H1 (cell line): ENCODE measurements around the gene GYPC. TPM values are rescaled to one million over a fixed set of nuclear protein-coding genes. Genes with fewer than 3 reads are reported as not detected.
A peak's percentile ranks its signal among the peaks of the same experiment; 100 is the strongest.

ENCODE experiments used
- CTCF ChIA-PET: fragments of 300-600 bp; sonication (Branson Sonifier 250); formaldehyde crosslinking; loops from one replicate; lab custom pipeline; 2021; ENCODE audit not compliant: partially characterized antibody; lab: Charles Lee
- POLR2A ChIA-PET: fragments of 300-600 bp; sonication (Branson Sonifier 250); formaldehyde crosslinking; loops from one replicate; lab custom pipeline; 2021; ENCODE audit warnings: inconsistent platforms; ENCODE audit not compliant: partially characterized antibody; lab: Charles Lee
- DNase-seq, 2 experiments: peaks; one replicate each; pipeline versions ENCODE4 v3.0.0 to v3.0.0-alpha.2; 2010 to 2022; ENCODE audit warnings: low spot score in 2 of 2, low read depth in 1 of 2, mixed read lengths in 1 of 2
- FAIRE-seq: peaks from 2 replicates; lab custom pipeline; 2011; peaks lifted over from hg19 to GRCh38; lab: Jason Lieb, UNC
- H2AFZ ChIP-seq: 2 replicates; pipeline ENCODE4 v1.8.1; 2012; ENCODE audit warnings: low read length, inconsistent platforms
- H2AK5ac ChIP-seq: 2 replicates; pipeline ENCODE4 v1.6.1; 2013; ENCODE audit warnings: low read depth, low read length
- H2BK120ac ChIP-seq: replicated peaks from 2 replicates; pipeline ENCODE3; 2013; ENCODE audit warnings: low read depth, low read length, inconsistent platforms
- H2BK12ac ChIP-seq: 2 replicates; pipeline ENCODE4 v1.6.1; 2013; ENCODE audit warnings: low read depth, low read length
- H2BK15ac ChIP-seq: 2 replicates; pipeline ENCODE4 v1.6.1; 2013; ENCODE audit warnings: low read length
- H2BK20ac ChIP-seq: 2 replicates; pipeline ENCODE4 v1.6.1; 2013; ENCODE audit warnings: low read length
- H2BK5ac ChIP-seq: 2 replicates; pipeline ENCODE4 v1.6.1; 2013; ENCODE audit warnings: low read depth, low read length
- H3K14ac ChIP-seq: 2 replicates; pipeline ENCODE4 v1.6.1; 2013; ENCODE audit warnings: inconsistent platforms; ENCODE audit not compliant: insufficient read length
- H3K18ac ChIP-seq: 2 replicates; pipeline ENCODE4 v1.6.1; 2013; ENCODE audit warnings: low read length; ENCODE audit errors: extremely low read depth
- H3K23ac ChIP-seq: 2 replicates; pipeline ENCODE4 v1.6.1; 2013; ENCODE audit warnings: inconsistent platforms; ENCODE audit not compliant: insufficient read length
- H3K23me2 ChIP-seq: 2 replicates; pipeline ENCODE4 v1.6.1; 2013; ENCODE audit warnings: low read depth, low read length
- H3K27ac ChIP-seq: 2 replicates; pipeline ENCODE4 v1.6.1; 2011; ENCODE audit warnings: low read depth, low read length, inconsistent platforms
- H3K27me3 ChIP-seq, 4 experiments: replicated peaks in 1 of 4; 1 replicate in 1 of 4; 2 replicates in 3 of 4; pipeline versions ENCODE4 v1.6.1 to v1.8.1; 2011 to 2013; ENCODE audit warnings: low read length in 3 of 4, mild to moderate bottlenecking in 3 of 4, inconsistent platforms in 2 of 4, mixed read lengths in 2 of 4, moderate library complexity in 1 of 4; ENCODE audit not compliant: control insufficient read depth in 3 of 4, insufficient read depth in 3 of 4; ENCODE audit errors: extremely low read depth in 1 of 4
- H3K36me3 ChIP-seq, 4 experiments: 2 replicates each; pipeline versions ENCODE4 v1.6.1 to v1.8.1; 2011 to 2013; ENCODE audit warnings: mild to moderate bottlenecking in 4 of 4, low read length in 3 of 4, moderate library complexity in 2 of 4, control low read depth in 1 of 4, inconsistent platforms in 1 of 4; ENCODE audit not compliant: insufficient read depth in 4 of 4, control insufficient read depth in 2 of 4
- H3K4ac ChIP-seq: replicated peaks from 2 replicates; pipeline ENCODE3; 2013; ENCODE audit warnings: low read length, low read depth, mixed read lengths, inconsistent platforms; ENCODE audit not compliant: insufficient read length
- H3K4me1 ChIP-seq, 4 experiments: replicated peaks in 1 of 4; 1 replicate in 1 of 4; 2 replicates in 3 of 4; pipeline versions ENCODE4 v1.6.1 to v1.8.1; 2011 to 2013; ENCODE audit warnings: low read length in 3 of 4, inconsistent platforms in 2 of 4, mixed read lengths in 1 of 4; ENCODE audit not compliant: insufficient read depth in 4 of 4, control insufficient read depth in 3 of 4
- H3K4me2 ChIP-seq, 2 experiments: 2 replicates each; pipeline versions ENCODE4 v1.6.1 to v1.8.1; 2011 to 2013; ENCODE audit warnings: low read depth in 2 of 2, low read length in 2 of 2, control low read depth in 1 of 2, inconsistent platforms in 1 of 2, mild to moderate bottlenecking in 1 of 2; ENCODE audit not compliant: insufficient read depth in 1 of 2
- H3K4me3 ChIP-seq, 4 experiments: fragments of 200-600, 300-600 bp in 1 of 4; sonication (generic), shearing (Covaris generic), sonication (Bioruptor Twin) in 1 of 4; 2 replicates each; pipeline versions ENCODE4 v1.5.1 to v1.8.1; 2011 to 2016; ENCODE audit warnings: low read length in 4 of 4, low read depth in 3 of 4, control low read depth in 2 of 4, inconsistent platforms in 2 of 4, mild to moderate bottlenecking in 2 of 4, mixed read lengths in 1 of 4, moderate library complexity in 1 of 4; ENCODE audit not compliant: insufficient read depth in 2 of 4; ENCODE audit errors: extremely low read depth in 1 of 4
- H3K56ac ChIP-seq: replicated peaks from 2 replicates; pipeline ENCODE3; 2013; ENCODE audit warnings: low read depth, mild to moderate bottlenecking, mixed read lengths, low read length, inconsistent platforms; ENCODE audit not compliant: insufficient read length
- H3K79me1 ChIP-seq: 2 replicates; pipeline ENCODE4 v1.6.1; 2013; ENCODE audit warnings: low read depth, low read length, control low read depth
- H3K79me2 ChIP-seq, 2 experiments: 2 replicates each; pipeline versions ENCODE4 v1.6.1 to v1.8.1; 2012 to 2013; ENCODE audit warnings: low read length in 2 of 2, mild to moderate bottlenecking in 2 of 2, inconsistent platforms in 1 of 2; ENCODE audit not compliant: insufficient read depth in 2 of 2, control insufficient read depth in 1 of 2
- H3K9ac ChIP-seq, 4 experiments: replicated peaks in 1 of 4; 1 replicate in 1 of 4; 2 replicates in 3 of 4; pipeline versions ENCODE4 v1.6.1 to v1.8.1; 2011 to 2013; ENCODE audit warnings: low read depth in 3 of 4, low read length in 3 of 4, control low read depth in 2 of 4, mild to moderate bottlenecking in 2 of 4, moderate library complexity in 2 of 4, inconsistent platforms in 1 of 4; ENCODE audit errors: extremely low read depth in 1 of 4
- H3K9me3 ChIP-seq, 2 experiments: 2 replicates each; pipeline versions ENCODE4 v1.6.1 to v1.8.1; 2012 to 2013; ENCODE audit warnings: mild to moderate bottlenecking in 2 of 2, moderate library complexity in 2 of 2, control low read depth in 1 of 2, inconsistent platforms in 1 of 2, low read depth in 1 of 2, low read length in 1 of 2, mixed read lengths in 1 of 2; ENCODE audit not compliant: insufficient read depth in 2 of 2
- H4K20me1 ChIP-seq, 2 experiments: replicated peaks in 1 of 2; 2 replicates each; pipeline versions ENCODE3 to v1.8.1; 2011 to 2013; ENCODE audit warnings: inconsistent platforms in 2 of 2, low read length in 2 of 2, mild to moderate bottlenecking in 1 of 2; ENCODE audit not compliant: insufficient read depth in 2 of 2, control insufficient read depth in 1 of 2
- H4K5ac ChIP-seq: 2 replicates; pipeline ENCODE4 v1.6.1; 2013; ENCODE audit warnings: low read length, low read depth, mixed read lengths, inconsistent platforms; ENCODE audit not compliant: insufficient read length
- H4K8ac ChIP-seq: 2 replicates; pipeline ENCODE4 v1.8.0; 2013; ENCODE audit warnings: mild to moderate bottlenecking, moderate library complexity, low read length, inconsistent platforms; ENCODE audit not compliant: insufficient read depth; ENCODE audit errors: extremely low read depth
- H4K91ac ChIP-seq: replicated peaks from 2 replicates; pipeline ENCODE3; 2013; ENCODE audit warnings: low read length, mixed read lengths, inconsistent platforms; ENCODE audit not compliant: insufficient read length
- BACH1 ChIP-seq: IDR thresholded peaks from 2 replicates; pipeline ENCODE4 v1.6.1; 2012; ENCODE audit warnings: low read length, improper control_type of control experiment
- CBX8 ChIP-seq: fragments of 300-800, 300-1000 bp; sonication (generic); IDR thresholded peaks from 2 replicates; pipeline ENCODE4 v1.7.1; 2016; ENCODE audit warnings: low read depth, low read length, borderline replicate concordance
- CEBPB ChIP-seq: IDR thresholded peaks from 2 replicates; pipeline ENCODE4 v1.6.1; 2012; ENCODE audit warnings: low read depth, low read length
- EP300 ChIP-seq, 2 experiments: IDR thresholded peaks; 1 replicate in 1 of 2; 2 replicates in 1 of 2; pipeline ENCODE4 v1.6.1; 2011 to 2012; ENCODE audit warnings: low read depth in 2 of 2, low read length in 2 of 2, mild to moderate bottlenecking in 2 of 2, borderline replicate concordance in 1 of 2, inconsistent platforms in 1 of 2, moderate library complexity in 1 of 2
- GABPA ChIP-seq: IDR thresholded peaks from 2 replicates; pipeline ENCODE4 v1.6.1; 2011; ENCODE audit warnings: mild to moderate bottlenecking, low read length, moderate library complexity, borderline replicate concordance; ENCODE audit not compliant: insufficient read depth
- JUND ChIP-seq: IDR thresholded peaks from 2 replicates; pipeline ENCODE4 v1.6.1; 2011; ENCODE audit warnings: mild to moderate bottlenecking, improper control_type of control experiment, low read length
- MAX ChIP-seq: IDR thresholded peaks from 2 replicates; pipeline ENCODE4 v1.6.1; 2012; ENCODE audit warnings: inconsistent platforms
- POLR2A ChIP-seq, 2 experiments: IDR thresholded peaks; 1 replicate in 1 of 2; 2 replicates in 1 of 2; pipeline ENCODE4 v1.6.1; 2011; ENCODE audit warnings: low read depth in 2 of 2, low read length in 2 of 2, mild to moderate bottlenecking in 2 of 2; ENCODE audit errors: control extremely low read depth in 1 of 2
- POLR2AphosphoS5 ChIP-seq: IDR thresholded peaks from 2 replicates; pipeline ENCODE4 v1.6.1; 2011; ENCODE audit warnings: low read depth, low read length
- RBBP5 ChIP-seq: IDR thresholded peaks from 2 replicates; pipeline ENCODE4 v1.7.1; 2012; ENCODE audit warnings: low read depth, mild to moderate bottlenecking, inconsistent platforms, low read length, moderate library complexity, borderline replicate concordance
- SAP30 ChIP-seq: fragments of 300-600 bp; sonication (generic); IDR thresholded peaks from 2 replicates; pipeline ENCODE4 v1.7.1; 2012; ENCODE audit warnings: low read length, moderate library complexity, mild to moderate bottlenecking, inconsistent platforms; ENCODE audit not compliant: insufficient read depth, insufficient replicate concordance
- SUZ12 ChIP-seq: fragments of 200-600 bp; sonication (generic); IDR thresholded peaks from 2 replicates; pipeline ENCODE4 v1.6.1; 2012; ENCODE audit warnings: mild to moderate bottlenecking, inconsistent platforms, low read length, moderate library complexity, mixed read lengths
- WGBS, 2 experiments: shearing (Covaris generic) in 1 of 2; methylation state at CpG; one replicate each; pipeline versions ENCODE4 v1.1.6 to v1.1.7; 2013 to 2015; ENCODE audit warnings: low lambda C conversion rate in 2 of 2, mixed read lengths in 2 of 2, inconsistent platforms in 1 of 2, low coverage in 1 of 2, missing lambda C conversion rate in 1 of 2; ENCODE audit not compliant: insufficient replicate concordance in 2 of 2, insufficient coverage in 1 of 2, insufficient read length in 1 of 2; ENCODE audit errors: extremely low coverage in 1 of 2, missing lambda C conversion rate in 1 of 2; 5-methylcytosine and 5-hydroxymethylcytosine counted together
- polyA plus RNA-seq, 7 experiments: library from polyadenylated mRNA; depleted of rRNA in 3 of 7; stranded (reverse) in 5 of 7; unstranded in 2 of 7; fragments of >200 nt in 5 of 7; fragments of 200-250 nt in 2 of 7; gene quantifications; 1 replicate in 5 of 7; 2 replicates in 1 of 7; 4 replicates in 1 of 7; pipeline versions ENCODE4 v1.2.1 to v1.2.3, GENCODE V29; 2011 to 2013; ENCODE audit warnings: missing spikeins in 2 of 7, mixed read lengths in 2 of 7
- total RNA-seq: library from RNA; stranded (reverse); fragmentation: NEBNext Ultra II Directional; extraction: Animal tissue kit (Norgen Biotek cat#: 25700); gene quantifications from 2 replicates; pipeline ENCODE4 v1.2.1, GENCODE V29; 2021

Gene GYPC
- total and polyA plus RNA-seq, 2 of the 8 experiments (the other 6 are each of a cell fraction or from before 2014, with no cell fraction given) = 26.8 to 53.6 TPM

- H4K5ac ChIP-seq = no peak overlapping the region
- H3K23me2 ChIP-seq = peaks cover 11% of the 10 kb centered on the region
- peak overlapping the region; percentile 56 for H4K91ac ChIP-seq
- WGBS, 2 experiments = 91% methylated on average over 19 of the region's 23 CpGs; no CpG with 5 or more reads in 1 of the 2 experiments
- no peak overlapping the region for H2BK120ac ChIP-seq
- no peaks in the 10 kb centered on the region for H3K36me3 ChIP-seq
- no peak overlapping the region for H3K4me3 ChIP-seq
- no peaks in the 10 kb centered on the region for H3K9me3 ChIP-seq
- H3K9ac ChIP-seq = no peak overlapping the region; a peak in 1 of 7 replicates
- H3K18ac ChIP-seq = no peak overlapping the region
- ChIA-PET CTCF (interaction anchor here (0.8 to 1.5 kb wide), 3 partner anchors 11 to 201 kb away, joined by 3 to 4 read pairs (median 3); no protein-coding TSS in a partner anchor), POLR2A (no interaction called here)
- no peak overlapping the region for H3K4ac ChIP-seq
- no peak overlapping the region for H2BK5ac ChIP-seq
- H4K8ac ChIP-seq = no peak overlapping the region
- H2BK12ac ChIP-seq = no peak overlapping the region
- DNase-seq = no peak
- peaks cover 0 to 10% (median 8%) of the 10 kb centered on the region in 4 experiments; a peak in 4 of 7 replicates for H3K27me3 ChIP-seq
- peaks cover 0 to 2% of the 10 kb centered on the region in 2 experiments for H4K20me1 ChIP-seq
- H2BK15ac ChIP-seq = no peak overlapping the region
- H2BK20ac ChIP-seq = no peak overlapping the region
- no peak overlapping the region for H3K27ac ChIP-seq
- H3K23ac ChIP-seq = no peak overlapping the region
- no peak overlapping the region for H2AK5ac ChIP-seq
- no peak overlapping the region for H3K56ac ChIP-seq
- no peaks in the 10 kb centered on the region for H3K79me1 ChIP-seq
- no peak overlapping the region for H3K4me2 ChIP-seq
- no peaks in the 10 kb centered on the region for H3K79me2 ChIP-seq
- H2AFZ ChIP-seq = no peak overlapping the region
- no peak overlapping the region for H3K14ac ChIP-seq
- no peak for FAIRE-seq
- H3K4me1 ChIP-seq = peaks cover 16 to 33% (median 21%) of the 10 kb centered on the region in 4 experiments
- TF ChIP-seq POLR2A (IDR thresholded peaks at IDR 0.05; ENCODE audit: control extremely low read depth in 1 of 2, low read depth in 2 of 2, low read length in 2 of 2) (no peak), EP300 (IDR thresholded peaks at IDR 0.05; ENCODE audit: borderline replicate concordance in 1 of 2, low read depth in 2 of 2, low read length in 2 of 2) (no peak), MAX (no peak), POLR2AphosphoS5 (no peak), SUZ12 (no peak), RBBP5 (no peak), GABPA (no peak), JUND (no peak), CEBPB (no peak), SAP30 (no peak), CBX8 (no peak), BACH1 (no peak)
Measured at GRCh38 chr2:126659562-126660467, 3.9 kb downstream of the GYPC start.
